Thyroid gland (tissue), 4 donors: ENCODE measurements around the gene ALAS1.

Experiments
- CTCF ChIP-seq, 6 experiments: fragments of 200-600 bp in 3 of 6; fragments of 450-650 bp in 3 of 6; sonication (generic) in 3 of 6; IDR thresholded peaks; one replicate each; pipeline ENCODE4 v1.5.1; 2016 to 2019; ENCODE audit warnings: antibody characterized with exemption in 6 of 6, mild to moderate bottlenecking in 2 of 6, inconsistent platforms in 1 of 6, moderate library complexity in 1 of 6
- POLR2A ChIP-seq, 2 donors: fragments of 450-650 bp; IDR thresholded peaks; one replicate each; pipeline ENCODE4 v1.6.1; 2017; ENCODE audit warnings: antibody characterized with exemption in 2 of 2, mild to moderate bottlenecking in 2 of 2, moderate library complexity in 1 of 2

GRCh38 chr3:52204337-52205073 is 6.5 kb downstream of the ALAS1 start:
- TF ChIP-seq CTCF (IDR thresholded peaks at IDR 0.05) (no peak), POLR2A (IDR thresholded peaks at IDR 0.05) (no peak)
